ENCODE results near the gene SEMA4F.

The SEMA4F gene

GRCh38 chr2:74708883-74709282 is 54.8 kb downstream of the SEMA4F start:
- no peak for DNase-seq

GRCh38 chr2:74712223-74713053 is 58.4 kb downstream of the SEMA4F start:
- no peak for DNase-seq

GRCh38 chr2:74714691-74715080 is 60.6 kb downstream of the SEMA4F start:
- DNase-seq: no peak

- DNase-seq: peak; percentile 44
These were observed 61.2 kb downstream of the SEMA4F start for GRCh38 chr2:74715081-74715791.

GRCh38 chr2:74715880-74716279 is 61.8 kb downstream of the SEMA4F start:
- no peak for DNase-seq

- DNase-seq: no peak
These were observed 65.0 kb downstream of the SEMA4F start for GRCh38 chr2:74719066-74719465.

GRCh38 chr2:74721316-74721715 is 67.3 kb downstream of the SEMA4F start:
- DNase-seq: no peak

GRCh38 chr2:74724496-74724895 is 70.4 kb downstream of the SEMA4F start:
- DNase-seq: no peak

GRCh38 chr2:74725287-74725686 is 71.2 kb downstream of the SEMA4F start:
- no peak for DNase-seq

GRCh38 chr2:74728842-74729241 is 74.8 kb downstream of the SEMA4F start:
- DNase-seq: no peak

GRCh38 chr2:74730530-74730929 is 76.5 kb downstream of the SEMA4F start:
- no peak for DNase-seq

Data from NCI-H2107 (cell line).